Mesendoderm (in vitro differentiated cells): ENCODE data around the gene ERGIC1.

Experiments
- DNase-seq: peaks from one replicate; pipeline ENCODE4 v3.0.0; 2013
- H2AK5ac ChIP-seq: 2 replicates; pipeline ENCODE4 v1.6.1; 2013; ENCODE audit warnings: low read length, inconsistent platforms
- H2BK120ac ChIP-seq: 2 replicates; pipeline ENCODE4 v1.6.1; 2013; ENCODE audit warnings: low read depth, mild to moderate bottlenecking, low read length, moderate library complexity, mixed read lengths
- H2BK15ac ChIP-seq: replicated peaks from 2 replicates; pipeline ENCODE4 v1.6.1; 2013; ENCODE audit warnings: low read depth, mild to moderate bottlenecking, moderate library complexity
- H2BK5ac ChIP-seq: 2 replicates; pipeline ENCODE4 v1.6.1; 2013; ENCODE audit warnings: low read length, inconsistent platforms
- H3K18ac ChIP-seq: 2 replicates; pipeline ENCODE4 v1.6.1; 2013; ENCODE audit warnings: mild to moderate bottlenecking, low read length, mixed read lengths
- H3K23ac ChIP-seq: one replicate; pipeline ENCODE4 v1.6.1; 2013; ENCODE audit warnings: low read length
- H3K27ac ChIP-seq: 2 replicates; pipeline ENCODE4 v1.5.1; 2013; ENCODE audit warnings: low read depth, mild to moderate bottlenecking, inconsistent platforms, low read length, moderate library complexity
- H3K27me3 ChIP-seq: 2 replicates; pipeline ENCODE4 v1.6.1; 2013; ENCODE audit warnings: low read length, control low read depth, mild to moderate bottlenecking, inconsistent platforms; ENCODE audit not compliant: insufficient read depth, poor library complexity
- H3K36me3 ChIP-seq: 2 replicates; pipeline ENCODE4 v1.6.1; 2013; ENCODE audit warnings: low read length, inconsistent platforms; ENCODE audit not compliant: control insufficient read depth, insufficient read depth
- H3K4ac ChIP-seq: one replicate; pipeline ENCODE4 v1.6.1; 2013; ENCODE audit warnings: low read depth, mild to moderate bottlenecking, low read length, moderate library complexity
- H3K4me1 ChIP-seq: 2 replicates; pipeline ENCODE4 v1.6.1; 2013; ENCODE audit warnings: low read depth, low read length, inconsistent platforms; ENCODE audit not compliant: control insufficient read depth
- H3K4me2 ChIP-seq: 2 replicates; pipeline ENCODE4 v1.6.1; 2013; ENCODE audit warnings: low read length
- H3K4me3 ChIP-seq: 2 replicates; pipeline ENCODE4 v1.5.1; 2013; ENCODE audit warnings: mild to moderate bottlenecking, low read length
- H3K56ac ChIP-seq: one replicate; pipeline ENCODE4 v1.6.1; 2013; ENCODE audit warnings: low read length
- H3K79me1 ChIP-seq: 2 replicates; pipeline ENCODE4 v1.6.1; 2013; ENCODE audit warnings: low read length, inconsistent platforms
- H3K79me2 ChIP-seq: 2 replicates; pipeline ENCODE4 v1.6.1; 2013; ENCODE audit warnings: mild to moderate bottlenecking, low read length; ENCODE audit not compliant: control insufficient read depth, insufficient read depth
- H3K9ac ChIP-seq: 2 replicates; pipeline ENCODE4 v1.6.1; 2013; ENCODE audit warnings: low read length, inconsistent platforms
- H4K5ac ChIP-seq: one replicate; pipeline ENCODE4 v1.6.1; 2013; ENCODE audit warnings: low read length
- H4K8ac ChIP-seq: one replicate; pipeline ENCODE4 v1.6.1; 2013; ENCODE audit warnings: low read depth, mild to moderate bottlenecking, control low read depth, low read length, moderate library complexity
- WGBS: extraction: QIAGEN DNeasy Blood & Tissue Kit; methylation state at CpG from one replicate; pipeline ENCODE4 v1.1.7; 2013; ENCODE audit warnings: low lambda C conversion rate, missing lambda C conversion rate; ENCODE audit not compliant: insufficient coverage; ENCODE audit errors: extremely low coverage; 5-methylcytosine and 5-hydroxymethylcytosine counted together

ERGIC1 gene

GRCh38 chr5:172805018-172805683, 28.9 kb upstream of the ERGIC1 start:
- no peaks in the 10 kb centered on the region for H3K4me1 ChIP-seq
- H3K23ac ChIP-seq: no peak overlapping the region
- H2BK120ac ChIP-seq: no peak overlapping the region
- no peak overlapping the region for H3K9ac ChIP-seq
- no peak overlapping the region for H2BK15ac ChIP-seq
- no peak overlapping the region for H3K56ac ChIP-seq
- 83% methylated on average over 1 of the region's 3 CpGs for WGBS
- no peak overlapping the region for H4K8ac ChIP-seq
- H3K18ac ChIP-seq: no peak overlapping the region
- H3K79me1 ChIP-seq: no peaks in the 10 kb centered on the region
- no peak overlapping the region for H4K5ac ChIP-seq
- H3K4me2 ChIP-seq: no peak overlapping the region
- H2BK5ac ChIP-seq: no peak overlapping the region
- no peak for DNase-seq
- H3K79me2 ChIP-seq: no peaks in the 10 kb centered on the region
- no peaks in the 10 kb centered on the region for H3K27me3 ChIP-seq
- no peak overlapping the region for H3K4me3 ChIP-seq
- H3K4ac ChIP-seq: no peak overlapping the region
- H3K27ac ChIP-seq: no peak overlapping the region
- H2AK5ac ChIP-seq: no peak overlapping the region
- H3K36me3 ChIP-seq: no peaks in the 10 kb centered on the region

- Histone ChIP-seq H3K56ac (no peak overlapping the region), H3K23ac (no peak overlapping the region), H3K27ac (no peak overlapping the region), H3K18ac (no peak overlapping the region), H2BK15ac (no peak overlapping the region), H2AK5ac (no peak overlapping the region), H2BK120ac (no peak overlapping the region), H3K9ac (no peak overlapping the region), H3K4me2 (no peak overlapping the region), H3K4ac (no peak overlapping the region), H2BK5ac (no peak overlapping the region), H3K4me1 (no peaks in the 10 kb centered on the region), H3K79me1 (no peaks in the 10 kb centered on the region), H3K27me3 (no peaks in the 10 kb centered on the region), H3K79me2 (no peaks in the 10 kb centered on the region), H3K36me3 (no peaks in the 10 kb centered on the region), H3K4me3 (no peak overlapping the region), H4K8ac (no peak overlapping the region), H4K5ac (no peak overlapping the region)
- WGBS: no CpG with 5 or more reads among the region's 9 CpGs
- no peak for DNase-seq
Measured at GRCh38 chr5:172805736-172806255, 28.3 kb upstream of the ERGIC1 start.

GRCh38 chr5:172806897-172807672, 27.0 kb upstream of the ERGIC1 start:
- H3K56ac ChIP-seq: no peak overlapping the region
- peak overlapping the region; percentile 15 for H2BK120ac ChIP-seq
- H3K4me3 ChIP-seq: no peak overlapping the region
- no peak overlapping the region for H3K4me2 ChIP-seq
- no peak overlapping the region for H2AK5ac ChIP-seq
- H4K8ac ChIP-seq: peak overlapping the region; percentile 99
- H3K79me1 ChIP-seq: no peaks in the 10 kb centered on the region
- peak overlapping the region; percentile 13 for H3K18ac ChIP-seq
- H3K4ac ChIP-seq: peak overlapping the region; percentile 63
- no peaks in the 10 kb centered on the region for H3K4me1 ChIP-seq
- H3K27me3 ChIP-seq: no peaks in the 10 kb centered on the region
- no peak overlapping the region for H3K9ac ChIP-seq
- no peak overlapping the region for H2BK5ac ChIP-seq
- WGBS: no CpG with 5 or more reads among the region's 24 CpGs
- no peaks in the 10 kb centered on the region for H3K79me2 ChIP-seq
- peak; percentile 92 for DNase-seq
- no peak overlapping the region for H3K23ac ChIP-seq
- no peak overlapping the region for H2BK15ac ChIP-seq
- H3K36me3 ChIP-seq: no peaks in the 10 kb centered on the region
- H3K27ac ChIP-seq: no peak overlapping the region
- no peak overlapping the region for H4K5ac ChIP-seq

- no peak overlapping the region for H3K4me2 ChIP-seq
- H3K79me1 ChIP-seq: no peaks in the 10 kb centered on the region
- H4K5ac ChIP-seq: no peak overlapping the region
- H2BK5ac ChIP-seq: no peak overlapping the region
- no peak for DNase-seq
- H3K36me3 ChIP-seq: no peaks in the 10 kb centered on the region
- no peak overlapping the region for H4K8ac ChIP-seq
- H3K4me1 ChIP-seq: no peaks in the 10 kb centered on the region
- no peak overlapping the region for H3K27ac ChIP-seq
- no peak overlapping the region for H2AK5ac ChIP-seq
- H3K4ac ChIP-seq: peak overlapping the region; percentile 63
- no peak overlapping the region for H3K9ac ChIP-seq
- H3K18ac ChIP-seq: no peak overlapping the region
- H3K27me3 ChIP-seq: no peaks in the 10 kb centered on the region
- no peak overlapping the region for H3K4me3 ChIP-seq
- WGBS: no CpG with 5 or more reads among the region's 11 CpGs
- no peak overlapping the region for H2BK15ac ChIP-seq
- H3K79me2 ChIP-seq: no peaks in the 10 kb centered on the region
- H2BK120ac ChIP-seq: no peak overlapping the region
- no peak overlapping the region for H3K56ac ChIP-seq
- H3K23ac ChIP-seq: no peak overlapping the region
Measured at GRCh38 chr5:172807766-172808311, 26.2 kb upstream of the ERGIC1 start.

GRCh38 chr5:172809774-172810173, 24.3 kb upstream of the ERGIC1 start:
- DNase-seq: no peak
- Histone ChIP-seq H3K36me3 (no peaks in the 10 kb centered on the region), H2BK120ac (no peak overlapping the region), H2BK15ac (no peak overlapping the region), H3K27me3 (no peaks in the 10 kb centered on the region), H4K8ac (no peak overlapping the region), H3K18ac (no peak overlapping the region), H3K4me1 (no peaks in the 10 kb centered on the region), H4K5ac (no peak overlapping the region), H2BK5ac (no peak overlapping the region), H3K4me3 (no peak overlapping the region), H3K9ac (no peak overlapping the region), H3K56ac (no peak overlapping the region), H3K27ac (no peak overlapping the region), H2AK5ac (no peak overlapping the region), H3K79me2 (no peaks in the 10 kb centered on the region), H3K23ac (no peak overlapping the region), H3K79me1 (no peaks in the 10 kb centered on the region), H3K4ac (no peak overlapping the region), H3K4me2 (no peak overlapping the region)
- no CpG with 5 or more reads among the region's 2 CpGs for WGBS
